AG20443 (cell line): Measurements from ENCODE around the gene GRAMD4.

Experiments used
- DNase-seq: peaks from one replicate; pipeline ENCODE4 v3.0.0; 2012; ENCODE audit warnings: low spot score, mixed read lengths

Gene GRAMD4

GRCh38 chr22:46725096-46725495, 104.9 kb downstream of the GRAMD4 start:
- no peak for DNase-seq

GRCh38 chr22:46726066-46726985, 106.1 kb downstream of the GRAMD4 start:
- DNase-seq = no peak

- DNase-seq = no peak
These were observed 106.8 kb downstream of the GRAMD4 start for GRCh38 chr22:46726986-46727317.

GRCh38 chr22:46727813-46728364, 107.7 kb downstream of the GRAMD4 start:
- DNase-seq = no peak

- no peak for DNase-seq
These were observed 108.3 kb downstream of the GRAMD4 start for GRCh38 chr22:46728470-46728869.
